Measurements from ENCODE around the gene ACOX3.
"Not testable (repeated sequence)": the region's sequence is repeated elsewhere in the genome, so short reads cannot be mapped to it uniquely, and the experiment has no call there.

The ACOX3 gene

DNA sequence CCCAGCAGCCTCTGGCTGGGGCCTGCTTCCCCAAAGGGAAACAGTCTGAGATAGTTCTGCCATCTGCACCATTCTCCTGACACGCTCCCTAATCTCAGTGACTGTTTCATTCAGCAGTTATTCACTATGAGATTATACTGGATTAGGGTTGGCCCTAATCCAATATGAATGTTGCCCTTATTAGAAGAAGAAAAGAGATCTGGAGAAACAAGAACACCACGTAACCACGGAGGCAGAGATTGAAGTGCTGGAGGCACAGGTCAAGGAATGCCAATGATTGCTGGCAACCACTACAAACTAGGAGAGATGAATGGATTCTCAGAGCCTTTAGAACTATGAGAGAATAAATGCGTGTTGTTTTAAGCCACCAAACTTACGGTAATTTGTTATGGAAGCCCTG lies 7.4 kb downstream of the ACOX3 start:
- no peak for DNase-seq (ENCODE audit: low spot score)

DNA sequence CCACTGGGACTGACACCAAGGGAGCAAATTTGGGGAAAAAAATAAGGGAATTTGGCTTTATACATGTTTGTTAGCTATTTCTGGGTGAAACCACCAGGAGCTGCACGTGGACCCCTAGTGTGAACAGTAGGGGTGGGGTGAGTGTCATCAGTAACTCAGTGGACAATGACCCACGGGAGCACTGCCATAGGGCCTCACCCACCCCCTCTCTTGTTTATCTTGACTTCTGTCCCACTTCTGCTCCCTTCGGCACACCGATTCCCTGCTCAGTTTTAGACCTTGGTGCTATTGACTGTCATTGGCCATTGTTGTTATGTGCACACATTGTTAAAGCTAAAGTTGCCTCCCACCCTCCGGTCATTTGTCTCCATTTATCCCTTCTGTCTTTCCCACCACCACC lies 9.0 kb downstream of the ACOX3 start:
- no peak for DNase-seq (ENCODE audit: low spot score)

DNA sequence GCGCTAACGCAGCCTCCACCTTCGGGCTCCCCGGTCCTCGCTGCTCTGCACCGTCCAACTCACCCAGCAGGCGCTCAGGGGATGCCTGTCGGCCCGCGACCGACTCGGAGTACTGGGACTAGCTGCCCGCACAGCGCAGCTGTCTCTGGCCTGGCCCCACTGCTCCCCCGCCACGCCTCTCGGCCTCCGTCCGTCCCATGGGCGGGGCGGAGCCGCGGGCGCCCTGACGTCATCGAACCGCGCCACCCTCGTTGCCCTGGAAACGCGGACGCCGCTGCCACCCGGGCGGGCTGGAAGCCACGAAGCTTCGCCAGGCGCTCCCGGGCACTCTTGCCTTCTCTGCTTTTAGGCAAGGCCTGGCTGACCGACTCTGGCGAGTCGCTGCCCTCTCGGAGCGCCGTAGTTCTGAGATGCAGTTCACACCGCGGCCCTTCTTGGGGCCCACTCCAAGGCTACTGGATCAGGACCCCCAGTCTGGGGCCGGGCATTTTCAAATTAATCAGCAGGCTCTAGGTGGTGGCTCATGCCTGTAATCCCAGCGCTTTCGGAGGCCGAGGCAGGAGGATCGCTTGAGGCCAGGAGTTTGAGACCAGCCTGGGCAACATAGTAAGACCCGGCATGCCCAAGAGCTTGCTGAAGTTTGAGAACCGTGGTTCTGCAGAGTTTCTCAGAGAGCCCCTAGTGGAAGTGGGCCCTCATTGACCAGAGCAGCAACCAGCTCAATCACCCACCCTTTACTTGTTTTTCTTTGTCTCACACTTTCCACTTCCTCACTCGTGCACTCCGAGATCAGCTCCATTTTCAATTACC lies 12.0 kb downstream of the ACOX3 start:
- DNase-seq (ENCODE audit: low spot score), result peak; percentile 81

DNA sequence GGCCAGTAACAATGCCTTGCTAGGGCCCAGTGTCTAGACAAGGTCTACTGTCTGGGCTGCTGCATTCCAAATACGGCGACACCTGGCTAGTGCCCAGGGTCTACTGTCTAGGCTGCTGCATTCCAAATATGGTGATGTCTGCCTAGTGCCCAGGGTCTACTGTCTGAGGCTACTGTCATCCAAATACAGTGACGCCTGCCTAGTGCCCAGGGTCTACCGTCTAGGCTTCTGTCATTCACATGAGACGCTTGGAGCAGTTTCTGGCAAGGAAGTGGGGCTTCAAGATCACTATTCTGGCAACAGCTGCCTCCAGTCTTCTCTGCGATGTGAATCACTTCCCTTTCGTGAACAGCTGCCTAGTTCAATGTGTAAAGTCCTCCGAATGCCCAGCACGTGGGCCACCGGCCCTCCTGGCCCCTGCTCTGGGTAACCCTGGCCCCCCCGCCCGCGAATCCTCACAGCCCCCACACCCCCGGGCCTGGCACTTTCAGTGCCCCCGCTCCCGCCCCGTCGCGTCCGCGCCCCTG lies 12.7 kb downstream of the ACOX3 start:
- DNase-seq (ENCODE audit: low spot score), result peak; percentile 19

DNA sequence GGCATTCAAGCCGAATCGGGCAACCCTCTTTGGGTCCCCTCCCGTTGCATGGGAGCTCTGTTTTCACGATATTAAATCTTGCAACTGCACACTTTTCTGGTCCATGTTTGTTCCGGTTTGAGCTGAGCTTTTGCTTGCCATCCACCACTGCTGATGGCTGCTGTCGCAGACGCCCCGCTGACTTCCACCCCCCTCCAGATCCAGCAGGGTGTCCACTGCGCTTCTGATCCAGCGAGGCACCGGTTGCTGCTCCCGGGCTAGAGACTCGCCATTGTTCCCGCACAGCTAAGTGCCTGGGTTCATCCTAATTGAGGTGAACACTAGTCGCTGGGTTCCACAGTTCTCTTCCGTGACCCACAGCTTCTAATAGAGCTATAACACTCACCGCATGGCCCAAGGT lies 13.3 kb downstream of the ACOX3 start:
- DNase-seq (ENCODE audit: low spot score), result no peak

DNA sequence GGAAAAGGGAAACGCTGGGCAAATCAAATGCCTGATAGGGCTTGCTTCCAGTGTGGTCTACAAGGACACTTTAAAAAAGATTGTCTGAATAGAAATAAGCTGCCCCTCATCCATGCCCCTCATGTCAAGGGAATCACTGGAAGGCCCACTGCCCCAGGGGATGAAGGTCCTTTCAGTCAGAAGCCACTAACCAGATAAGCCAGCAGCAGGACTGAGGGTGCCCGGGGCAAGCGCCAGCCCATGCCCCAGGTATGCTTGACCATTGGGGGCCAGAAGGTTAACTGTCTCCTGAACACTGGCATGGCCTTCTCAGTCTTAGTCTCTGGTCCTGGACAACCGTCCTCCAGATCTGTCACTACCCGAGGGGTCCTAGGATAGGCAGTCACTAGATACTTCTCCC lies 17.7 kb downstream of the ACOX3 start:
- no peak for DNase-seq (ENCODE audit: low spot score)

DNA sequence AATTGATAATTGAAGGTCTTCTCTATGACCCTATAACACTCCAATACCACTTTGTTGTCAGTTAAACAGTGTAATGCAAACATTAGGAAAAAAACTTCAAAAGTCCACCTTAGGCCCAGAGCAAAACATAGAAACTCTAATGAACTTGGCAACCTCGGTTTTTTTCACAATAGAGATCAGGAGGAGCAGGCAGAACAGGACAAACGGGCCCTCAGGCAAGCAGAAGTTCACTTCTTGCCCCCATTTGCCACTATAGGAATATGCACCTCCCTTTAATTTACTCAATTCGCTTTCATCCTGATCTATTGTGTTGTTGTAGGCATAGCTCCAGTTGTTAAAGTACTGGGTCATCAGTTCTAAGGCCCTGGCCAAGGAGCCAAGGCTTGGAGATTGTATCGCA lies 18.2 kb downstream of the ACOX3 start:
- DNase-seq (ENCODE audit: low spot score), result no peak

DNA sequence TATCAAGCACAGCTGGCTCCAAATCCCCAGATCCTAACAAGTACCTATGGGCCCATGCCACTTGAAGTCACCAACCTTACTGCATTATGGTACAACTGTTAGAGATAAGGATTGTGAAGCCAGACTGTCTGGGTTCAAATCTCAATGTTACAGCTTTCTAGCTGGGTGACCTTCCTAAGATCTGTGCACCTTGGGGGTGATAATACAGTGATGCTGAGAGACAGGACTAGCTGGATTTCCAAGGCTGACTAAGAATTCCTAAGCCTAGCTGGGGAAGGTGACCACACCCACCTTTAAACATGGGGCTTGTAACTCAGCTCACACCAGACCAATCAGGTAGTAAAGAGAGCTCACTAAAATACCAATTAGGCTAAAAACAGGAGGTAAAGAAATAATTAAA lies 20.4 kb downstream of the ACOX3 start:
- DNase-seq (ENCODE audit: low spot score), result not testable (repeated sequence)

DNA sequence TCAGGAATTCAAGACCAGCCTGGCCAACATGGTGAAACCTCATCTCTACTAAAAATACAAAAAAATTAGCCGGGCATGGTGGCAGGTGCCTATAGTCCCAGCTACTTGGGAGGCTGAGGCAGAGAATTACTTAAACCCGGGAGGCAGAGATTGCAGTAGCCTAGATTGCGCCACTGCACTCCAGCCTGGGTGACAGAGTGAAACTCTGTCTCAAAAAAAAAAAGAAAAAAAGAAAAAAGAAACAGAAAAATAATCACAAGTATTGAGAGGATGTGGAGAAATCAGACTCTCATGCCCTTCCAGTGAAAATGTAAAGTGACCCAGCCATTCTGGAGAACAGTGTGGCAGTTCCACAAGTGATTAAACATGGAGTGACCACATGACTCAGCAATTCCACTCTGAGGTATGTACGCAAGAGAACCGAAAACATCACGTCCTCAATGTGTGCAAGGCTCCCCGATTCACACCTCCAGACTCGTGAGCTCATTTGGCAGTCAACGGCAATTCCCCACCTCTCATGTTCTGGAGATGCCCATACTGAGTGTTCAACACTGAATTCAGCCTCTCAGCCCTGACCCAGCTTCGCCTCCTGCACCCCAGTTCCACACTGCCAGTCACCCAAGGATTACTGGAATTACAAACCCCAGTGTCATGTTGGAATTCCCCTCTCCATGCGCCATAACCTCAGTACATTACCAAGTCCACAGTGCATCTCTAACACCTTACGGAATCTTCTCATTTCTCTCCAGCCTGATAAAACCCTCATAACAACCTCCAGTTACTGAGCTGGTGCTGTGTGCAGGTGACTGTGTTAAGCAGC lies 21.1 kb downstream of the ACOX3 start:
- no peak for DNase-seq (ENCODE audit: low spot score)

DNA sequence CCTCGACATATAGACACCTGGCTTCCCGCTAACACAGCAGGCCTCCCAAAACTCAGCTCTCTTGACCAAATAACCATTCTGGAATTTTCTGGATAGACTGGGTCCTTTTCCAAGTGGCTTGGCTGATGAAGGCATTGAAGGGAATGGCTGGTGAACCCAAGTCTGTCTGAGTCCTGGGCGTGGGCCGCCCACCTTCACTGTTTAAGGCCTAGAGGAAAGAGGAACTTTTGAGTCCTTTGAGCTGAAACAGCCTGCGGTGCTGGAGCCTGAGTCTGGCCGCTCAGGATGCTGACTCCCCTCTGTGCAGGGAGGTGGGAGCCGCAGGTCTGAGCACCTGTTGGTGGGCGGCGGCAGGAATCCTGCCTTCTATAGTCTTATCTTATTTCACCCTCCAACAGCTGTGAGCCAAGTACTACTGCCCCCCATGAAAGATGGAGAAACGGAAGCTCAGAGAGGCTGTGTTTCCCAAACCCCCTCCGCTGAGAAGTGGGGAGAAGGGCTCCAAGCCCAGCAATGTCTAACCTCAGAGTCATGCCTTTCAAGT lies 23.4 kb downstream of the ACOX3 start:
- DNase-seq (ENCODE audit: low spot score), result no peak

DNA sequence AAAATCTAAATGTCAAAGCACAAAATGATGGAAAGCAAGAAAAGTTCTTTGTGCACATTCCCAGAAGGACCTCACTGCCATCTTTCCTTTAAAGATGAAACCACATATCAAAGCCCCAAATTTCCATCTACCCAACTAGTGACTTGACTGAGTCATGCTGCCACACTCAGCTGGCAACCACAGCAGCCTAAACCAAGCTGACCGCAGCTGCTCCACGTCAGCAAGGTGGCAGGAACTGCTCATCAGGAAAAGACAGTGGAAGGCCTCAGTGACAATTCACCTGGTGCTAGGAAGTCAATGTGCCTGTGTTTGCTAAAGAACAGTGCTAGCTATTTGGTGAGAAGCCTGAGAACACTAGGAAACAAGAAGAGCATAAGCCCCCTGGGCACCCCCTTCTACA lies 26.1 kb downstream of the ACOX3 start:
- DNase-seq (ENCODE audit: low spot score), result no peak

DNA sequence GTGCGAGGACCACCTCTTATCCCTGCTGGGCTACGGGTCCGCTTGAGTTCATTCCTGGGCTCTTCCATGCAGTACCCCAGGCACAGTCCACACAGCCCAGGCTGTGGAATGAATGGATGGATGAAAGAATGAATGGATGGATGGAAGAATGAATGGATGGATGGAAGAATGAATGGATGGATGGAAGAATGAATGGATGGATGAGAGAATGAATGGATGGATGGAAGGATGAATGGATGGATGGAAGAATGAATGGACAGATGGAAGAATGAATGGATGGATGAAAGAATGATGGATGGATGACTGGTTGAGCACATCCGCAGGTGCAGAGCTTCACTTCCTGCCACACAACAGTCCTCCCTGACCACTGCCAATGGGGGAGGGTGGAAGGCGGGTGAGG lies 28.2 kb downstream of the ACOX3 start:
- DNase-seq (ENCODE audit: low spot score), result no peak

DNA sequence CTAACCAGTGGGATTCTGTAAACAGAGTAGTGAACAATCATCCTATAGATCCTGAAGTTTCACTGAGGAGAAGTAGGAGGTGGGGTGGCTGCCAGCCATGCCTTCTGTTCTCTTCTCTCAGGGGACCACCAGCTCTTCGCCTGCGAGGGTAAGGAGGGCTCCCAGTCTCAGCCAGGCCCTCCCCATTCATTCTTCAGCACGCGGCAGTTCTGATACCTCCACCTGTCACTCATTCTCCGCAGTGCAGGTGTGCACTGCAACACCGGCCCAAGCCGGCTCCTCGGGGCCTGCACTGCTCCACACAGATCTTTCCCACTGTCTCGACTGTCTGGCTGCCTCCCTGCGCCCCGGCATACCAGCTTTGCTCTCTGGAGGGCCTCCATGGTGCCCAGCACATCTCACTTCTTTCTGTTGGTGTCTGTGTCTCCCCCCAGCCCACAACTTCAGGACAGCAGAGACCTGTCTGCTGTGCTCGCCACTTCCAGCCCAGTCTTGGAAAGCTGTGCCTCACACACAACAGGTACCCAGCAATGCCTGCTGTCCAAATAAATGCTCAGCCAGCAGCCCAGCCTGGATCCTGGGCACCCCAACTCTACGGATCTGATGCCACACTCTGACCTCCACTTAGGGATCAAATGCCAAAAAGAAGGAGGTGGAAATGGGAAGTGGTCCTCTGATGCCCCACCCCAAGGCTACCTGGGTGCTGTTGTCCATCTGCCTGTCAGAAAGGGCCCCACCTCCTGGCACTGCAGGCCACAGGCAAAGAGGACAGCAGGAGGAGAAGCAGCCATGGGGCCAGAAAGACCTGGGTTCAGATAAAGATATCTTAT lies 29.0 kb downstream of the ACOX3 start:
- DNase-seq (ENCODE audit: low spot score), result no peak

DNA sequence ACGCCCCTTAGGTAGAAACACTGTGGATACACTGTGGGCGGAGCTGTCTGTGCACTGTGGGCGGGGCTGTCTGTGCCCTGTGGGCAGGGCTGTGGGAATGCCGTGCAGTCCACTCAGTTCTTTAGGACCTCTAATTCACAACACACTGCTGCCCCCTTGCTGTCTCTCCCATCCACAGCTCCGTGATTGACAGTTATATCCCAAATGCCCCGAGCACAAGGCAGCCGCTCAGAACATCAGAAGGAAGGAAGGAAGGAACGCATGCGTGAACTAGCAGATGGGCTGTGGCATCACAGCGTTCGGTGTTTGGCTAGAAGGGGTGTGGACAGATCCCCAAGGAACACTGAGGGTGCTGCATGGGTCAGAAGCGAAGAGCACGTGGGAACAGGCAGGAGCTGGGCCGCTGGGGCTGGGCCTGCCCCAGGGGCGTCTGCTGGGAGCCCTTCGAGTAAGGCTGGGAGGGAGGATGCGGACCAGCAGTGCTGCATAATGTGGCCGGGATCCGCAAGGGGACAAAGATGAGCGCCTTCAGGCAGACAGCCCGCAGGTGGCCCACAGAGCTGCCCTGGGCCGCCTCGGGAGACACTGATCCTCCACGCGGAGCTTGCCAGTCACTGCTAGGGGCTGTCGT lies 29.8 kb downstream of the ACOX3 start:
- DNase-seq (ENCODE audit: low spot score), result peak; percentile 76

DNA sequence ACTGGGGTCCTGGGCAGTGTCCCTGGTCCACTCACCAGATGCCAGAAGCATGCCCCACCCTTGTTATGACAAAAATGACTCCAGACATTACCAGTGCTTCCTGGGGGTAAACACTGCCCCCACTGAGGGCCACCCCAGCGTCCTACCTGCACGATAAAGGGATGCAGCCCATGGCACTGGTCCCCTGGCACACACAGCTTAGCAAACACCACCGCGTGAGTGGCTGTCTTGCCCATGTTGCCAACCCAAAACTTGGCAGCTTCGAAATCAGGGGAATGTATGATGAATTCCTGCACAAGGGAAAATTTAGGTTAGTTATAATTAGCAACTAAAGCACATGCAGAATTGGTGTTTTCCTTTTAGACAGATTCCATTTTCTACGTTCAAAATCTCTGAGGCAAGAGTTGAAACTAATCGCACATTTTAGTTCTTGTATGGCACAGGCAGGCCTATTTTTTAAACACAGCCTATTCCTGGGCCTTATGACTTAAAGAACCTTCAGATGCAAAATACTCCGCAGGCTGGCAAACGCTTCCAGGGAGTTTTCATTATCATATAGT lies 30.4 kb downstream of the ACOX3 start:
- no peak for DNase-seq (ENCODE audit: low spot score)

DNA sequence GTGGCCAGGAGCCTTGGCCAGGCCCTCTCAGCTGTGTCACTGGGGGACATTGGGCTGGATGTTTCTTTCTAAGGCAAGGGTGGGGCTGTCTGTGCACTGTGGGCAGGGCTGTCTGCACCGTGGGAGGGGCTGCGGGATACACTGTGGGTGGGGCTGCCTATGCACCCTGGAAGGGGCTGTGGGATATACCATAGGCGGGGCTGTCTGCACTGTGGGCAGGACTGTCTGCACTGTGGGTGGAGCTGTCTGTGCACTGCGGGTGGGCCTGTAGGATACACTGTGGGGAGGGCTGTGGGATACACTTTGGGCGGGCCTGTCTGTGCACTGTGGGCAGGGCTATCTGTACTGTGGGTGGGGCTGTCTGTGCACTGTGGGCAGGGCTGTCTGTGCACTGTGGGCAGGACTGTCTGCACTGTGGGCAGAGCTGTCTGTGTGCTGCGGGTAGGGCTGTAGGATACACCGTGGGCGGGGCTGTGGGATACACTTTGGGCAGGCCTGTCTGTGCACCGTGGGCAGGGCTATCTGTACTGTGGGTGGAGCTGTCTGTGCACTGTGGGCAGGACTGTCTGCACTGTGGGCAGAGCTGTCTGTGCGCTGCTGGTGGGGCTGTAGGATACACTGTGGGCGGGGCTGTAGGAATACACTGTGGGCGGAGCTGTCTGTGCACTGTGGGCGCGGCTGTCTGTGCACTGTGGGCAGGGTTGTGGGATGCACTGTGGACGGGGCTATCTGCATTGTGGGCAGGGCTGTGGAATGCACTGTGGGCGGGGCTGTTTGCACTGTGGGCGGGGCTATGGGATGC lies 31.1 kb downstream of the ACOX3 start:
- no peak for DNase-seq (ENCODE audit: low spot score)

DNA sequence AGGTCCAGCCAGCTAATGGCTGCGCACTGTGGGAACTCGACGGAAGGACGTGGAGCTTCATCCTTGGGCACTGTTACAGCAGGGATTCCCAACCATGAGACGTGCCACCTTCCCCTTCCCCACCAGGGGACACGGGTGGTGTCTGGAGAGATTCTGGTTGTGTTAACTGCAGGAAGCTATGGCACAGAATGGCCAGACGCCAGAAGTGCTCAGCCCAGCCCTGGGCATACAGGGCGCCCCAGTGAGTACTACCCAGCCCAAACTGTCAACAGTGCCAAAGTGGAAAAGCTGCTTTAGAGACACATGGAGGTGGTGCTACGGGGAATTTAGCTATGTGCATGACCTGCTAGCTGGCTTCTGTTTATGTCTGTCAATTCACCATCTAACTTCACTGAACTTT lies 32.8 kb downstream of the ACOX3 start:
- no peak for DNase-seq (ENCODE audit: low spot score)

DNA sequence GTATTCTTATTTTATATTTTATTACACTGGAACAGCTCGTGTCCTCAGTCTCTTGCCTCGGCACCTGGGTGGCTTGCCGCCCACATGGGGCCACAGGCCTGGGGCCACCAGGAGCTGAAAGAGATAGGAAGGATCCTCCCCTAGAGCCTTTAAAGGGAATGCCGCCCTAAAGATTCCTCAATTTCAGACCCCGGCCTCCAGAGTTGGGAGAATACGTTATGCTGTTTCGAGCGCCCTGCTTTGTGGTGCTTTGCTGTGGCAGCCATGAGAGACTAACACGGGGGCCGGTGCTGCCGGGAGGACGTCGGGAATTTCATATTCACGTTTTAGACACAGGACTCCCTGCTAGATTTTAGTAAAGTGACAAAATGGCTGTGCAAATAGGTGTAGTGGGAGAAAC lies 33.2 kb downstream of the ACOX3 start:
- DNase-seq (ENCODE audit: low spot score), result no peak

DNA sequence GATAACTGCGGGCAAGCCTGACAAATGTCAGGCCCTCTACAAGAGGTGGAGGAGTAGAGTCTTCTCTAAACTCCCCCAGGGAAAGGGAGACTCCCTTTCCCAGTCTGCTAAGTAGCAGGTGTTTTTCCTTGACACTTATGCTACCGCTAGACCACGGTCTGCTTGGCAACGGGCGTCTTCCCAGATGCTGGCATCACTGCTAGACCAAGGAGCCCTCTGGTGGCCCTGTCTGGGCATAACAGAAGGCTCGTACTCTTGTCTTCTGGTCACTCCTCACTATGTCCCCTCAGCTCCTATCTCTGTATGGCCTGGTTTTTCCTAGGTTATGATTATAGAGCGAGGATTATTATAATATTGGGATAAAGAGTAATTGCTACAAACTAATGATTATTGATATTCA lies 33.6 kb downstream of the ACOX3 start:
- not testable (repeated sequence) for DNase-seq (ENCODE audit: low spot score)

DNA sequence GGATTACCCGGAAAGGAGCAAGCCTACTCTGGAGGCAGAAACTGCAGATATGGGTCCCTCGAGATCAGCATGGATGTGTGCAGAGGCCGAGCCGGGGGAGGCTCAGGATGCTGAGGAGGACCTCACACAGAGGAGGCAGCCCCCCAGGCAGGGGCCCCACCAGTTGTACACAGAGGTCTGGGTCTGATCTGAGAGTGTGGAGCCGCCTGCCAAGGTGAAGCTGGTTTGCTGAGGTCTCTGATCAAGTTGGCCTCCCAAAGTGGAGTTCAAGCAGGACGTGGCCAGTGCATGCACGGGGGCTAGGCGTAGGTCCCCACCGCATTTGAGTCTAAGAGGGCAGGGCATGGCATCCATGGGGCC lies 35.0 kb downstream of the ACOX3 start:
- no peak for DNase-seq (ENCODE audit: low spot score)
